Measurements from ENCODE around the gene KCTD18.

GRCh38 chr2:200509235-200509611 is 645 bp downstream of the KCTD18 start:
- no peak for TF ChIP-seq POLR2A (IDR thresholded peaks at IDR 0.05; ENCODE audit: low read length)
- TF ChIP-seq GATA1 (IDR thresholded peaks at IDR 0.05; ENCODE audit: low read depth, low read length) = no peak

Data from erythroblast (primary cell).